COLO829 (cell line): ENCODE data around the gene MTLN.
"Not testable (repeated sequence)": the region's sequence is repeated elsewhere in the genome, so short reads cannot be mapped to it uniquely, and the experiment has no call there.

ENCODE experiments used
- DNase-seq: peaks from one replicate; pipeline ENCODE4 v3.0.0; 2012; ENCODE audit warnings: low spot score

The MTLN gene, protein sequence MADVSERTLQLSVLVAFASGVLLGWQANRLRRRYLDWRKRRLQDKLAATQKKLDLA

DNA sequence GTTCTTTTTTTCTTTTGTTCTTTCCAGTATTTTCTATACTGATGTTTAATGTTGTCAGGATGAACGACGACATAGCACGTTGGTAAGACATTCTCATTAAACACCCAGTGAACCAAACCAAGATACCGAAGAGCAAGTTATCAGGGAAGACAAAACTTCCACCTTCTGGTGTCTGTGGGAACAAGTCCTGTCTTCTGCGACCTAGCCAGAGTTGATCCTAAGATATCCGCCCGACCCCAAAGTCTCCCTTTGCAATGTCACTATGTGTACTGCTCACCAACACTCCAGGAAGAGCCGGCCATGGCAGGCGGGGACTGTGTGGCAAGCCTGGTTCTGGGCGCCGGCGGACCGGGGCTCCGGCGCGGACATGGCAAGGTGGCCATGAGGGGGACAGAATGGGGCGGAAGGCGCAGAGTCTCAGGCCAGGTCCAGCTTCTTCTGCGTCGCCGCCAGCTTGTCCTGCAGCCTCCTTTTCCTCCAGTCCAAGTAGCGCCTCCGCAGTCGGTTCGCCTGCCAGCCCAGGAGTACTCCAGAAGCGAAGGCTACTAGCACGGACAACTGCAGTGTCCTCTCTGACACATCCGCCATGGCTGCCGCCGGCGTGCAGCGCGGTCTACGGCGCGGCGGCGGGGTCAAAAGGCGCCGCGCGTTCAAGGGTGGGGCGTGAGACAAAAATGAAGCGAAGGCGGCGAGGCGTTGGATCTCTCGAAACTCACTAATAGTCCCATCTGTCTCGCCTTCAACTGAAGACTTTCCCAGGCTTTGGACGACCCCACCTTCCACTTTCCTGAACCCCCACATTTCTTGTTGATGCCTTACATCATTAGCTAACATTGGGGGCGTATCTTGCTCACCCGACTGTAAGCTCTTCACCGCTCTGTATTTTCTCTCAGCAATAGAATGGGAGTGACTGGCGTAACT is at the start of gene MTLN:
MTLN (minus strand) TSS at position 610 of the 921 bp plus-strand sequence; CDS start at position 588, 22 bp downstream.
- DNase-seq: peak; percentile 57

DNA sequence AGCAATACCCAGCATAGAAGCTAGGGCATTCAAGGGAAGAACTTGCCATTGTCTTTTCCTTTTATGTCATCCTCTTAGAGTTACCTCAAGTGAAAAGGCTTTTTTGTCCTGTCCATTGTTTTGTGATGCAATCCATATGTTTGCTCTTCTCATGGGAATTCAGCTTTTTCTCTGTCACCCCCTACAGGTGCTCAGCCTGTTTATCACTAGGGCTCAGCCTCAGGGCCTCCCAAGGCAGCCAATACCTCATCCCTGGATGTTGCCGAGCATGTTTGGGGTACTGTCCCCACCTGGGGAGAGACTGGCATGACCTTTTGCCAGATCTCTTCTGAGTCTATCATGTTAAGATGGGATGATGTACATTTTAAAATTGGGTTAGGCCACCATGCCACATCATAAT is 49.6 kb upstream of the MTLN start:
- DNase-seq: not testable (repeated sequence)

DNA sequence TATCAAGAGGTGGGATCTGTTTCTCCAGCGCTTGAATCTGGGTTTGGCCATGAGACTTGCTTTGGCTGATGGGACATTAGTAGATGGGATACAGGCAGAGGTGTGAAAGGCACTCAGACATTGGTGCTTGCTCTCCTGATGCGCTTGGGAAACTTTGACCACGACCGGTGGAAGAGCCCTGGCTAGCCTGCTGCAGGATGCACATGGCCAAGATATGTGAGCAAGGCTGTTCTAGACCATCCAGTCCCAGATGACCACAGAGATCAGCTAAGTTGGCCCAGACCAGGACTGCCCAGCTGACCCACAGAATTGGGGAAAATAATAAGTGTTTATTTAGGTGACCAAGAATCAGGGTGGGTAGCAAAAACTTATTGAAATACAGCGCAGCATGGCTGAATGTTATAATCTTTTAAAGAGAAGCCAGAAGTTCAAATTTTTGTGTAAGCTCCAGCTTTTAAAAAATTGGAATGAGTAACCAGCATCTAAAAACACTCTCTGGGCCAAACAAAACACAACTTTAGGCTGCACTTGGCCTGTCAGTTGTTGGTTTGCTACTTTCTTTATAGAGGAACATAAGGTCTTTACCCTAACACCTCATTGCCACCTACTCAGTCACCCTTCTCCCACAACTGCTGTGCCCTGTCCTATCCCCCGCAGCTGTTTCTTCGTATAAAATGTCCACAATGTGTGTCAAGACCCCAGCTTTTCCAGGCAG is 35.9 kb upstream of the MTLN start:
- DNase-seq: not testable (repeated sequence)

DNA sequence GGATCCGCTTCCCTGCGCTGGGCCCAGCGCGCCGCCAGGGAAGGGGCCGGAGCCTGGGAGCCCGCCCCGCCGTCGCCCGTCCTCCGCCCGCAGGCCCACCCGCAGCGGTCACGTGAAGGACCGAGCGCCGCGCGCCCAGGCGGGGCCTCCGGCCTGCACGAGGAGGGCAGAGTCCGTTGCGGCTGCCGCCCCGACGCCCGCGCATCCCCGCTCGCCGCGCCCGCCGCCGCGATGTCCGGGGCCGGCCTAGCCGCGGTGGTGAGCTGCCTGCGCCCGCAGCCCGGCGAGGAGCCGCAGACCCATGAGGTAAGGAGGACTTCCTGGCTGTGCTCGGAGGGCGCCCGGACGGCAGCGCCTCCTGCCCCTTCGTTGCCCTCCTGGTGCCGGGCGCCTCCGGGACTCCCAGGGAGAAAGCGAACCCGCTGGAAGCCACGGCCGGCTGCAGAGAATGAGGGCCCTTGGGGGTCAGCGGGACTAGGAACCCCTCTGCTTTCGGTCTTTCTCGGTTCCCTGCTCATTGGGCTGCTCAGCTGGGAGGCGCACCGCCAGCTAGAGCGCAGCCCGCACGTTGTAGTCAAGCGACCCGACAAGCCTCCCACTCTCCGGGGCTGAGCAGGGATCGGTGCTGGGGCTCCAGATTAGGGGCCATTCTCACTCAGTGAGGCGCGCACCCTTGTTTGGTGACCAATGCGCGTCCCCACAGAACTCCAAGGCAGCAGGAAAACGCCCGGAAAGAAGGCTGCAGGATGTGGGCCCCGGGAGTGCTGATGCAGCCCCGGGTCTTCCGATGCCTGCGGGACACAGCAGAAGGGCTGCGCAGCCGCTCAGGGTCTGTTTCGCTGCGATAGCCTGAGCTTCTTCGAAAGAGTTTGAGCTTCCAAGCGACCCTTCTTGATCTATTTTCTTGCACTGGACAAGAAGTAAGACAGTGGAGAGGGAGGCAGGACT is 33.4 kb upstream of the MTLN start:
- DNase-seq: not testable (repeated sequence)

DNA sequence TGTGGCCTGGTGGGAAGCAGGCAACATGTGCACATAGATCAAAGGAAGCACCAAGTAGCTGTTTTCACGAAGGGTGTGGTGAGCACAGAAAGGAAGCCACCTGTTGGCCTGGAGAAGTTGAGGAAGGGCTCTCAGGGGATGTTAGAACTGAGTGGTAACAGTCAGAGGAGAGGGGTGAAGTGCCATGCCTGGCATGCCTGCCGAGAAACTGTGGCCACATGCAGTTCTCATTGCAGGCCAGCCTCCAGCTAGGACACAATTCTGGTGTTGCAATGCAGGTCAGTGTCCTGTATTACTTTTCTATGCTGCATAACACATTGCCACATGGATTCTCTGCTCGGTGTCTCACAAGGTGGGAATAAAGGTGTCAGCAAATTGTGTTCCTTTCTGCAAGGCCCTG is 30.9 kb upstream of the MTLN start:
- DNase-seq: not testable (repeated sequence)

DNA sequence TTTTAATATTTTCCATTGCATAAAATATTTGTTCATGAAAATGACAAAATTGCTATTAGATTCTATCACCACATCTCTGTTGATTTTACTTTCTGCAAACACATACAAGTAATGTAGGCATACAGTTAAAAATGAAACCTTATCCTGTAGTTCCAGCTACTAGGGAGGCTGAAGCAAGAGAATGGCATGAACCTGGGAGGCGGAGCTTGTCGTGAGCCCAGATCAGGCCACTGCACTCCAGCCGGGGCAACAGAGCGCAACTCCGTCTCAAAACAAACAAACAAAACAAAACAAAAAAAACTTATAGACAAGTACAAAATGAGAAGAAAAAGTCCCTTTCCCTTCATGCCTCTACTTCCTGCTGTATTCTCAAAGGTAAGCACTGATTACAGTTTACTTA is 22.2 kb upstream of the MTLN start:
- DNase-seq: not testable (repeated sequence)

DNA sequence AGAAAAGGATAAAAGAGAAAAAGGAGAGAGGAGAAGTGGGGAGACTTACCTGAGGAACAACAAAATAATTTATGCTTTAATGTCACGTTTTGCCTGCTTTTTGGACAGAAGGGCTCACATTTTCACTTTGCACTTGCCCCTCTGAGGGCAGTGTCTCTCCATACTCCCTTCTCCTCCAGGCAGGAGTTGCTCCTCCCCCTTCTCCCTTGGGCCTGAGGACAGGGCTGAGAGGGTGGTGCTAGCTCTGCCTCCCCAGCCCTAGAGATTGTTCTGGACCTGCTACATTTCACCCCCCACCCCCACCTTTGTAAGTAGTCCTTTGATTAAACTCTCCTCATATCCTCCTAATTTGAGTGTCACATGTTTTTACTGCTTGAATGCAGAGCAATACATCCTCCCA is 17.5 kb upstream of the MTLN start:
- DNase-seq: not testable (repeated sequence)

DNA sequence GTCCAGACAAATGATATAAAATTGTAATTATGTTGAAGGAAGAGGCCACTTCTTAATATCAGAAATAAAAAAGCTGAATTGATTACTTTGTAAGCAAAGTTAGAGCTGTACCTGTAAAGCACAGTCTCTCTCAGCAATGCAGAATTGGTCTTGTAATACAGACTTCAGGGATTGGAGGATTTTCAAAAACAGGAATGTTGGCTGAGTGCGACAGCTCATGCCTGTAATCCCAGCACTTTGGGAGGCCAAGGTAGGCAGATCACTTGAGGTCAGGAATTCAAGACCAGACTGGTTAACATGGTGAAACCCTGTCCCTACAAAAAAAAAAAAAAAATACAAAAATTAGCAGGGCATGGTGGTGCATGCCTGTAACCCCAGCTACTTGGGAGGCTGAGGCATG is 10.3 kb upstream of the MTLN start:
- DNase-seq: not testable (repeated sequence)

DNA sequence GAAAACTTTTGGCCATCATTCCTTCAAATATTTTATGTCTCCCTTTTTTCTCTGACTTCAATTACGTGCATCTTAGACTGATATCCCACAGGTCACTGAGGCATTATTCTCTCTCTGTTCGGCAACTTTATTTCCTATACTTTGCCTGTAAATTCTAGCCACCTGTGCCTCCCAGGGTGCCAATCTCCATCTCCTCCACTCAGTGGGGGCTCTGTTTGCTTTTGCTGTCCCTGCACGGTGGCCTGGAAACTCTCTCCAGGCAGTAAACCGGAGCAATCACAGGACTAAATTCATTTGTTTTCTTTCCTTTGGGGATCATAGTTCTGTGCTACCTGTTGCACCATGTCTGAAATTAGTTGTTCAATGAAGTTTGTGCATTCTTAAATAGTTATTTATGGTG is 9.6 kb upstream of the MTLN start:
- DNase-seq: no peak

DNA sequence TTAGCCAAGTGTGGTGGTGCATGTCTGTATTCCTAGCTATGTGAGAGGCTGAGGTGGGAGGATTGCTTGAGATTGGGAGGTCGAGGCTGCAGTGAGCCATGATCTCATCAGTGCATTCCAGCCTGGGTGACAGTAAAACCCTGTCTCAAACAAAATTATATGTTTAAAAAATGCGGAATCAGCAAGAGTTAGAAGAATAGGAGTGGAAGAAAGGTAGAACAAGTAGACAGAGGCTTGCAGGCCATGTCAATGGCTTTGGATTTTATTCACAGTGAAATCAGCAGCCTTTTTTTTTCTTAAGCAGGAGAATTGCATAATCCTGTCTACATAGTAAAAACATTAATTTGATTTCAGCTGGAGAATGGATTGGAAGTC is 7.8 kb upstream of the MTLN start:
- DNase-seq: no peak

DNA sequence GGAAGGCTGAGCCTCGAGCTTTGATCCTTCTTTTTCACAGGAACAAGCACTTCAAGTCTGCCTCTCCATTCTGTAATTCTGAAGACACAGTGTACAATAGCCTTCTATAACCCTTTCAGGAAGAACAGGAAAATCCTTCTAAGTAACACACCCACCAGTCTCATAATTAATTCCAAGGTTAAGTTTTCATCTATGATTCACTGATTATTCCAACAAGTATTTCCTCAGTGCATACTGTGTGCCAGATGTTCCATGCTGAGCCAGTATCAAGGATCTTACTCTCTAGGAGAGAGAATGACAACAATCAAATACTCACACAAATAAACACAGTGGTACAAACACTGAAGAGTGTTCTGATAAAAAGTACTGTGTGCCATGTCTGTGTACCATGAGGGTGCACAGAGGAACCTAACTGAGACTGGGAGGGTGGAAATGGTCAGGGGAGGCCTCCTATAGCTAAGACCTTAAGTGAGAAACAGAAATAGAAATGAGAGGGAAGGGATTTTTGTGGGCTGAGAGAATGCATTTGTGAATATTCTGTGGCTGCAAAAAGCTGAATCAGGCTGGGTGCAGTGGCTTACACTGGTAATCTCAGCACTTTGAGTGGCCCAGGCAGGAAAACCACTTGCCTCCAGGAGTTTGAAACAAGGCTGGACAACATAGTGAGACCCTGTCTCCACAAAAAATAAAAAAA is 7.3 kb upstream of the MTLN start:
- DNase-seq: peak; percentile 87

DNA sequence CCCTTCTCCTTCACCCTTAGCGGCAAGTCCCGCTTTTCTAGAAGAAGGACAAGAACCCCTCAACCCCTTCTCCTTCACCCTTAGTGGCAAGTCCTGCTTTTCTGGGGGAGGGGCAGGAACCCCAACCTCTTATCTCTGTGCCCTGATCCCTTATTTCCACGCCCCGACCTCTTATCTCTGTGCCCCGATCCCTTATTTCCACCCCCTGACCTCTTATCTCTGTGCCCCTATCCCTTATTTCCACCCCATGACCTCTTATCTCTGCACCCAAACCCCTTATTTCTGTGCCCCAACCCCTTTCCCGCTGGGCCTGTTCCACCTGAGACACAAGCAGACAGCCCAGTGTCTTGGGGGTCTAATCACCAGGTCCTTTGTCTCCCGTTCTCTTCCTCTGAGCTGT is 6.5 kb upstream of the MTLN start:
- not testable (repeated sequence) for DNase-seq

DNA sequence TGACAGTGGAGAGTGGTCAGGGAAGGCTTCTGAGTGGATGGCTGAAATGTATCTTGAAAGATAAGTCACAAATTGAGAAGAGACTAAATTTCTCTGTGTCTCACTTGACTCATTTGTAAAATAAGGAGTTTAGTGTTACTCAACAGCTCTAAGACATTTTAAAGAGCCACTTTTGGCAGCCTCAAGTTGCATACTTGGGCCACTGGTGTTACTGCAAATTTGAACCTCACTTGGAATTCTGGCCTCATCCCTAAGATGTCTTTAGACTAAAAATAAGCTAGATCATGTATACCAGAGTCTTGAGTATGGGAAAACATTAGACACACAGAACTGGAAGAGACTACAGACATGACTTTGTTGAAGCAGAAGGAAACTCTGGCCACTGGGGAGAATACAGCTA is 4.5 kb upstream of the MTLN start:
- DNase-seq: no peak

DNA sequence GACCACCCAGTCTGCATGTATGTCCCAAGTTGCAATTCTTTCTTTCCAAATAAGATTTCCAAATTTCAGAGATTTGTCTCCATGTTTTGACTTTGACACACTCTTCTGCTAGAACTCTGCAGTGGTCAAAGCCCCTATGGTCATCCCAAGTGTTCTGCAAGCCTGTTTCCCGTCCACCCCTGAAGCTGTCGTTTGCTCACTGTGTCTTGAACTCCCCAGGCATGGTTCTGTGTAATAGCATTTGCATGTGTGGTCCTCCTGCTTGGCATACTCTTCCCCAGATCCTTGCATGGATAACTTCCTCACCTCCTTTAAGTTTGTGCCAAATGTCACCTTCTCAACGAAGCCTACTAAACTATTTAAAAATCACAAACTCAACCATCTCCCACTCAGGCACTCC is 3.9 kb upstream of the MTLN start:
- no peak for DNase-seq

DNA sequence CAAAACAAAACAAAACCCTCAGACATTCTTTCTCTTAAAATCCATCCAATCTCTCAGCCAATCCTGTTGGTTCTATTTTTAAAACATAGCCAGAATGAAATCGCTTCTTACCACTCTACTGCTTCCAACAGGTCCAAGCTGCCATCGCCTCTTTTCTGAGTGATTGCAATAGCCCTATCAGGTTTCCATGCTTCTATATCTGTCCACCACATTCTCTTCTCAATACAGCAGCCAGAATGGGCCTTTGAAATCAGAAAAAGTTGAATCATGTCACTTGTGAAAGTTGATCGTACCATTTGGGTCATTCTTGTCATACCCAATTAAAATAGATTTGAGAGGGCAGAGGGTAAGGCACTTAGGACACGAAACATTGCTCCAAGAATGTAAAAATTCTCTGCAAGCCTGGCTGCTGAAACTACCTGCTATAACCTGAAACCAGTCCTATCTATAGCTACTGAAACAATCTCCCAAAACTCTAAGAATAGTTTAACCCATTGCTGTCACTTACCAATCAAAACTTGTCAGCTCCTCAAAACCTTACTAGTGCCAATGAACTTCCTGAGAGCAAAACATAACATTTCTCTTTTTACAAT is 3.3 kb upstream of the MTLN start:
- DNase-seq: no peak

DNA sequence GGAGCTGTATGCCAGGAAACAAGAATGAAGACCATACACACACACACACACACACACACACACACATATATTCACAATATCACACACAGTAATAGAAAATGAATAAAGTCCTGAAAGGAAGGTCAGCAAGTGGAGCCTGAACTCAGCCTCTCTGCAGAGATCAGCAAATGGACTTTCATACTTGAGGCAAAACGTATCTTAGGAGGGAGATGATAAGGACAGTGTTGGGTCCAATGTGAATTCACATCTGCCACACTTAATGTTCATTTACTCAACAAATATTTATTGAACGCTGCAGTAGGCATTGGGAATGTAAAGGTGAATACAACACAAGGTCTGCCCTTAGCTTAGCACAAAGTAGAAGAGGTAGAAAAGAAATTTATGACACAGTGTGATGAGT is 2.7 kb upstream of the MTLN start:
- DNase-seq: no peak

DNA sequence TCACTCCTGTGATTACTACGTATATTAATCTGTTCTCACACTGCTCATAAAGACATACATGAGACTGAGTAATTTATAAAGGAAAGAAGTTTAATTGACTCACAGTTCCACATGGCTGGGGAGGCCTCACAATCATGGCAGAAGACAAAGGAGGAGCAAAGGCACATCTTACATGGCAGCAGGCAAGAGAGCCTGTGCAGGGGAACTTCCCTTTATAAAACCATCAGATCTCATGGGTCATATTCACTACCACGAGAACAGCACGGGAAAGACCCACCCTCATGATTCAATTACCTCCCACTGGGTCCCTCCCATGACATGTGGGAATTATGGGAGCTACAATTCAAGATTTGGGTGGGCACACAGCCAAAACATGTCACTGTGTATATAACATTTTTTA is 1.2 kb upstream of the MTLN start:
- not testable (repeated sequence) for DNase-seq

DNA sequence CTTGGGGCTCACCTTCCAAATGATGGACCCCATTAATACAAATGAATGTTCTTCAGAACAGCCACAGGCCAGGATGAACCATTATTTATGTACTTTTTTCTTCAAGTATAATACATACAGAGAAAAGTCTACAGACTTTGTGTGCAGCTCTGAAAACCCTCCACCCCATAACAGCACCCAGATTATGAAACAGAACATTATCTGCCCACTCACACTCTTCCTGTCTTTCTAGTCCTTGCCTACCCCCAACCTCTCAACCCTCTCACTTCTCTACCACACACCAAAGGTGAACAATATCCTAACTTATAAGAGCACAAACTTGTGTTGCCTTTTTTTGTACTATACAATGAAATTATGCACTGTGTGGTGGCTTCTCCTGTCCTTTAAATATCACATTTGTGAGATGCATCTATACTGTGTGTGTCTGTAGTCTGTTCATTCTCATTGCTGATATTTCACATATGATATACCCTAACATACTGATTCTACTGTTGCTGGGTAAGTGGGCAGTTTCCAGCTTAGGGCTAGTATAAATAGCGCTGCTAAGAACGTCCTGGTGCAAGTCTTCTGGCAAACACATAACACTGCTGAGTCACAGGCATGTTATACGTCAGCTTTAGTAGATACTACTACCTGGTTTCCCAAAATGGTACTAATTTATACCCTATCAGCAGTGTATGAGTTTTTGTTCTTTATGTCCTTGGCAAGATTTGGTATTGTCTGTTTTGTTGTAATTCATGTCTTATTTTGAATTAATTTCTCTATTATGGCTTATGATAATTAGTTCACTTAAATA is 6.5 kb downstream of the MTLN start:
- DNase-seq: no peak

DNA sequence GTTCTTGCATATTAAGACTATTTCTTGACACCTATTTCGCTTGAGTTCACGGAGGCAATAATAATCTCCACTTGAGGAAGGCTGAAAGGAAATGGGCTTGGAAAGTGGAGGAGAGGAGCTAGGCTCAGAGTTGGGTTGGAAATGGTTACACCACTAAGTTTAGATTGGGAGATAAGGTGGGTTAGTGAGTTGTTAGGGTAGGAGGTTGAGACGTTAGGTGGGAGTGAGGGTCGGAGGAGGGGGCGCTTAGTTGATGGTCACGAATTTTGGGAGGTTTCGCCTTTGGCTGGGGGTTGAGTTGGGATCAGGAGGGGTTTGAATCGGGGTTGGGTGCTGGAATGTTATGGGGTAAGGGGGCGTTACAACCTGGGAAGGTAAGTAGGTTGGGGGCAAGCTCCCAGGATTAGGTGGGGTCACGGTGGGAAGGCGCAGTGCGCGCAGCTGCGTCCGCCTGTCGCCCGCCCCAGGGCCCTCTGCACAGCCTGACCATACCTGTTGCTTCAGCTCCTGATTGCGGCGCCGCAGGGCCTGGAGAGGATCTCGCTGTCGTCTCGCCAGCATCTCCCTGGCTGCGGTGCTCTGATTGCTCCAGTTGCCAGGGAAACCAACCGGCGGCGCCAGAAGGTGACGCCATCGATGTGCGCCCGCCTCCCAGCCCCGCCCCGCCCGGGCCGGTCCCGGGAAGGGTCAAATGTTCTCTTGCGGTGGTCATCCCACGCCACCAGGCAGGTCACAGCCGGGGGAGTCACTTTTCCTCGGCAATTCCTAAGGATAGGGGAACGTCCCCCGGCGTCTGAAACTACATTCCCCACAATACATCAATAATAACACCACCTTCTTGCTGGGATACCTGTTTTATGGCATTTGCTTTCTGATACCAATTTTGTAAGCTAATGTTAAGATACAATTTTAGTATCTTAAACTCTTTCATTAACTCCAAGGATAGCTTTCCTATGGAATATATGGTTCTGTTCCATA is 7.7 kb downstream of the MTLN start, which contains the start of gene NPHP1:
NPHP1 (minus strand) TSS at position 606 of the 978 bp plus-strand sequence; CDS start at position 561, 45 bp downstream.
- DNase-seq: peak; percentile 97
